ENCODE results near the gene LRRFIP1.

The LRRFIP1 gene

GRCh38 chr2:237642038-237642734, 14.8 kb downstream of the LRRFIP1 start:
- no peak for DNase-seq

DNA sequence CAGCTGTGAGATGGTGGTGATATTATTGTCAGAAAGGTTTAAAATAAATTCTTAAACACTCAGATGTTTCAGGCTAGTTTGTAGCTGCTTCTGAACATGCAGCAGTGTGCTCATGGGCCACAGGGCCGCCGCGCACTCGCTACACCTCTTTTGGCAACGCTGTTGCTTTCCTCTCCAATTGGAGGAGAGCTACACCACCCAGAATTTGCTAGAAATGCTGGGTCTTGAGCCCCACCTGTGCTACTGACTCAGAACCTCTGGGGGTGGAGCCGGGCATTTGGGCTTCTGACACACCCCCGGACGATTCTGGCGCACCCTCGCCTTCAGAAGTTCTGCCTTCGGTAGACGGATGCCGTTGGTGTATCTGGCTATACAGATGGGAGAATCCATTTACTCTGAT, 15.7 kb downstream of the LRRFIP1 start:
- no peak for DNase-seq

DNA sequence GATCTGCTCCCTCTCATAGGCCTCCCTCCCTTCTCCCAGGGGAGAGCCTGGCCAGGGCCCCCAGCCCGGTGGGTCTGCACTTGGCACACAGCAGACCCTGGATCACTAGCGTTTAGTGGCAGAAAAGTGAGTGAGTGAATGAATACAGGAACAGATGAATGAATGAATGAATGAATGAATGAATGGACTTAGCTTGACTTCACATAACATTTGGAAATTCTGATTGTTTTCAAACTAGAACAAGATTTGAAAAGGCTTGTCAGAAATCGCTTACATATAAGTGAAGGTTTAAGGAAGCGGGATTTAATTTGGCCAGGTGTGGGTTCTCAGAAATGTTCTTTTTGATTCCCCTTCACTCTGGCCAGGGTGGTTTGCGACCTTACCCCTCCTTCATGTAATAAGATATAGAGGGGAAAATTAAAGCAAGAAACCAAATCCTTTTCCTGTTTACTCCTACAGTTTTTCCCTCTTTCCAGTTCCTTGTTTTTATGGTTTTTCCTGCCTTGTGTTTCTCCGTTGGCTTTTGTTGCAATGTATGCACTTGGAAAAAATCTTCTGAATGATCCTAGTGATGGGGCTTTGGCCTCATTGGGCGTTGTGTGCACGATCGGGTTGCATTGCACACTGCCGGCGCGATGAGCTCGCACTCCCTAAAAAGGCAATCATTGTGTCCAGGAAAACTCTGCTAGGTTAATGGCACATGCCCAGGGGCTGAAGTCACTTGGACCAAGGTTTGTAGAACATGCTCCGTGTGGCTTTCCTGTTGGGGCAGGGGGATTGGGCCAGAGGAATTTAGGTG, 16.4 kb downstream of the LRRFIP1 start:
- no peak for DNase-seq

DNA sequence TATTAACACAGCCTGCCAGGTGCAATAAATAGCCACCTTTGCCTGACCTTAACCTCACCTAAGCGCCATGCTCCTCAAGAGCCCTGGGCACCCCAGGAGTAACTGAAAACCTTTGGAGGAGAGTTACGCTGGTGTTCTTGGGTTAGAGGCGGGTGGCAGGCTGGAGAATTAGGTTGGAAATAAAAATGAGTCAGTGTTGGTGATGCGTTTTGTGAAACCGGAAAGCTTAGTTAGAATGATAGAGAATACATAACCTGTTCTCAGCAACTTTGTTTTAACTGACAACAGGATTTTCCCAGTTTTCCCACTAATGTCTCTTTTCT, 17.0 kb downstream of the LRRFIP1 start:
- no peak for DNase-seq

DNA sequence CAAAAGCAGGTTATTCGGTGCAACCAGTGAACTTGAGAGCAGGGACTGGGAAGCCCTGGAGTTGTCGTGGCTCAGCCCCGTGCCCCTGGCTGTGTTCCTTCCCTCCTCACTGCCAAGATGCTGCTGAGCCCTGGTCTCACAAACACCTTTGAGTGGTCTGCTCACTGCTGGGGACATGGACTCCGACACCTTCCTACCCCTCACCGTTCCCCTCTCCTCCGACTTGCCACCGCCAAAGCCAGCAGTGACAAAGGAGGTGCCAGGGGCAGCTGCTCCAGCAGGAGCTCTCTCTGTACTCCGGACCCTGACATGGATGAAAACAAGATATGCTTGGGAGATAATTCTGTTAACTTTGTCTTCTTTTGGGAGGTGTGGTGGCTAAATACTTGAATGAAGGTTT, 17.9 kb downstream of the LRRFIP1 start:
- DNase-seq: no peak

DNA sequence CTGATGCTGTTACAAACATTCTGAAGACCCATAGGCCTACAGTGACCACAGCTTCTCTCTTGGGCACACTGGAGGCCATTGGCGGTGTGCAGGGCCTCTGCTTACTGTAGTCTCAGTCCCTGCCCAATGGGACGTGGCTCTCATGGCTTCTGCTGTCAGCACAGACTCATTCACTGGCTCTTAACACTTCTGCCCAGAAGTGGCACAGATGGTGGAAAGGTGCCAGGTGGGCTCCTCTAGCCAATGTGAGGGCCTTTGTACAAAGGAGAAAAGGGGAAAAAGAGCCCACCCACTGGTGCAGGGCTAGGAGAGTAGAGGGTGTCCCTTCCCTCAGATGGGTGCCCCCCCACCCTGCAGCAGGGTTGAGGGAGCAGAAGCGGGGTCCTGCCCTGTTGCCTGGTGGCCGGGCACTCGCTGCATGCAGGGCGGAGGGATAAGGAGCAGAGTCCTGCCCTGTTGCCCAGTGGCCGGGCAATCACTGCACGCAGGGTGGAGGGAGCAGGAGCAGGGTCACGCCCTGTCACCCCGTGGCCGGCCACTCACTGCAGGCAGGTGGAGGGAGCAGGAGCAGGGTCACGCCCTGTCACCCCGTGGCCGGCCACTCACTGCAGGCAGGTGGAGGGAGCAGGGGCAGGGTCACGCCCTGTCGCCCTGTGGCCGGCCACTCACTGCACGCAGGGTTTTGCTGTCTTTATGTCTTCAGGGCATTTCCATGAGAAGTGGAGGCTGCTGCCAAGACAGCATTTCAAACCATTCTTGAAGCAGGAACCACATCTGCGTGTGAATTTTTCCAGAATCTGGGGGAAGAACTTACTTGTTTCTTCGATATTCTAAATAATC, 20.0 kb downstream of the LRRFIP1 start:
- no peak for DNase-seq

DNA sequence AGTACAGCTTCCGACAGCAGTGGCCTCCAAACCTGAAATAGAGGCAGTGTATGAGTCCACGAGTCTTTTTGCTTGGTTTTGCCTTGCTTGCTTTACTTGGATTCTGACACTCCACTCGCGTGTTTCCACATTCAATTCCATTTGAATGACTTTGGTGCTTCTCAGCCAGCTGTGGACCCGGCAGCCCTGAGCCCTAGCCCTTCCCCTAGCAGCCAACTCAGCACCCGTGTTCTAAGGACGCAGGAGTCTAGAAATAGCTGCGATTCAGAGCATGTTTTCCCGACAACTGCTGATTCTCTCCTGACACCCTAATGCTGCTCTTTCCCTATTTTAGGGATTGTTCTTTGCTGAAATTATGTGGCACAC, 20.6 kb downstream of the LRRFIP1 start:
- DNase-seq: no peak

DNA sequence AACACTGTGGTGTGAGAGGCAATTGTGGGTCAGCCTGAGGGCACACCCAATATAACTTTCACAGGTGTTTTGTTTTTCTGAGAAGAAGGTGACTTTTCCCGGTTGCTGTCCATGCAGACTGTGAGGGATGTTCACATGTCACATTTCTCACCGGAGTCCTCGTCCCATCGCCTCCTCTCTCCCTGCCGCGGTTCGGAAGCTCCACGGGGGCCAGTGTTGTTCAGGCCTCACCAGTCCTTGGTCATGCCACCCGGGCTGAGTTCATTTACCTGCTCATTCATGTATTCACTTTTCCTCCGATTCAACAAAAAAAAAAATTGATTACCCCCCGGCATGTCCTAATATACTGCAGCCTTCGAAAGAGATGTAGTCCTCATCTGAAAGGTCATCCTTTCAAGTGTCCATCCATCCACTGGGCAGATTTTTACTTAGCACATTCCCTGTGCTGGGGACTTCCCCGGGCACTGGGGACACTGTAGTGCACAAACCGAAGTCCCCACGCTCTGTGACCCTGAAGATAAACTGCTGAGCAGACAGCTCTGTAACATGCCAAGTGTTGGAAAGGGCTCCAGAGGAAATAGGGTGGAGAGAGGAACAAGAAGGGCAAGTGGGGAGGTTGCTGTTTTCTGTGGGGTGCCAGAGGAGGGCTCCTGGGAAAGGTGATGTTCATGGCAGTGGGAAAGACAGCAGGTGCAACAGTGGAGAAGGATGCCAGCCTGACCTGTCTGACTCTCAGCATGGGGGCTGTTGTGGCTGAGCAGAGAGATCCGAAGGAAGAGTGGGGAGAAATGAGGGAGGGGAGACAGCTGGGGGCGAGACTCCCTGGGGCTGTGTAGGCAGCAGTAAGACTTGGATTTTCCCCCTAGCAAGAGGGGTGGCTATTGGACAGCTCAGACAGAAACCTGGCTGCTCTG, 22.4 kb downstream of the LRRFIP1 start:
- no peak for DNase-seq

DNA sequence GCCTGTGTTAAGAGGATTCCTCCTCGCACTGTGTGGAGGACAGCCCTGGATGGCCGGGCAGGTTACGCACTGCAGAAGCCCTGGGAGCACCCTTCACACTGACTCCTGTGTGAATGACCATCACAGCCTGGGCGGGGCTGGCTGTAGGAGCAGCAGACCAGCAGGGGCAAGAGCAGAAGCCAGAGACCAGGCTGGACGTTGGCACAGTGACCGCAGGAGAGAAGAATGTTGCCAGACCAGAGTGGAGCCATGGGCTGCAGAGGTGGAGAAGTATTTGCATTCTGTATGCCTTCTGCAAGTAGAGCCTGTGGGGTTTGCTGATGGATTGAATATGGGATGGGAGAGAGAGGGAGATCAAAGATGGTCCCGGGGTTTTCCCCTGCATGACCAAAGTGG, 23.1 kb downstream of the LRRFIP1 start:
- no peak for DNase-seq

GRCh38 chr2:237651761-237652160, 24.4 kb downstream of the LRRFIP1 start:
- DNase-seq: no peak

DNA sequence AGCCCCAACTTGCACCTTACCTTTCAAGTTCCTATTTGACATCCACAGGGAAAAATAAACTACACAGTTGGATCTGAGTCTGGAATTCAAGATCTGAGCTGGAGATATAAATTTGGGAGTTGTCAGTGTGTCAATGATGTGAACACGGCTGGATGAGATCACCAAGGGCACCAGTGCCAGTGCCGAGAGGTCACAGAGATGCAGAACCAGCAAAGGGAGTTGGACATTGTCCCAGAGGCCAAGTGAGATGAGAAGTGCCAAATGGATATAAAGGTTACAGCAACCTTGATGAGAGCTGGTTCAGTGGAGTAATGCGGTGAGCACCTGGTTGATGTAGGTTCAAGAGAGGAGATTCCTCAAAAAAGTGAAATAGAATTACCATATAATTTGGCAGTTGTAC, 24.8 kb downstream of the LRRFIP1 start:
- DNase-seq: no peak

DNA sequence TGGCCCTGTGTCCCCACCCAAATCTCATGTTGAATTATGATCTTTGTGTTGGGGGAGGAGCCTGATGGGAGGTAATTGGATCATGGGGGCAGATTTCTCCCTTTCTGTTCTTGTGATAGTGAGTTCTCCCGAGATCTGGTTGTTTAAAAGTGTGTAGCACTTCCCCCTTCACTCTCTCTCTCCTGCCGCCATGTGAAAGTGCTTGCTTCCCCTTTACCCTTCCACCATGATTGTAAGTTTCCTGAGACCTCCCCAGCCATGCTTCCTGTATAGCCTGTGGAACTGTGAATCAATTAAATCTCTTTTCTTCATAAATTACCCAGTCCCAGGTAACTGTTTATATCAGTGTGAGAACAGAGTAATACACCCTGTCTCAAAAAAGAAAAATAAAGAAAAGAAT, 25.5 kb downstream of the LRRFIP1 start:
- no peak for DNase-seq

DNA sequence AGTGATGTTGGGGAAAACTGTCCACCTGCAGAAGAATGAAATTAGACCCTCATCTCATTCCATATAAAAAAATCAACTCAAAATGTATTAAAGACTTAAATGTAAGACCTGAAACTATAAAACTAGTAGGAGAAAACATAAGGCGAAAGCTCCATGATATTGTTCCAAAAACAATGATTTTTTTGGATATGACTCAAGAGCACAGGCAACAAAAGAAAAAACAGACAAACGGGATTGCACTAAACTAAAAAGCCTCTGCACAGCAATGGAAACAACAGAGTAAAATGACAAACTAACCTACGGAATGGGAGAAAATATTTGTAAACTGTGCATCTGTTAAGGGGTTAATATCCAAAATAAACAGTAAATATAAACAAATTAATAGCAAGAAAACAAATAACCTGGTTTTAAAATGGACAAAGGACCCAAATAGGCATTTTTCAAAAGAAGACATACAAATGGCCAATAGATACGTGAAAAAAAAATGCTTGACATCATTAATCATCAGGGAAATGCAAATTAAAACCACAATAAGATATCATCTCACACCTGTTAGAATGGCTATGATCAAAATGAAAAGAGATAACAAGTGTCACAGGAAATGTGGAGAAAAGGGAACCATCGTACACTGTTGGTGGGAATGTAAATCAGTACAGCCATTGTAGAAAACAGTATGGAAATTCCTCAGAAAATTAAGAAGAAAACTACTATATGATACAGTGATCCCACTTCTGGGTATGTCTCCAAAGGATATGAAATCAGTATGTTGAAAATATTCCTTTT, 26.6 kb downstream of the LRRFIP1 start:
- no peak for DNase-seq

- DNase-seq: no peak
These were observed 29.7 kb downstream of the LRRFIP1 start for GRCh38 chr2:237657063-237657462.

GRCh38 chr2:237660381-237660900, 33.1 kb downstream of the LRRFIP1 start:
- no peak for DNase-seq

DNA sequence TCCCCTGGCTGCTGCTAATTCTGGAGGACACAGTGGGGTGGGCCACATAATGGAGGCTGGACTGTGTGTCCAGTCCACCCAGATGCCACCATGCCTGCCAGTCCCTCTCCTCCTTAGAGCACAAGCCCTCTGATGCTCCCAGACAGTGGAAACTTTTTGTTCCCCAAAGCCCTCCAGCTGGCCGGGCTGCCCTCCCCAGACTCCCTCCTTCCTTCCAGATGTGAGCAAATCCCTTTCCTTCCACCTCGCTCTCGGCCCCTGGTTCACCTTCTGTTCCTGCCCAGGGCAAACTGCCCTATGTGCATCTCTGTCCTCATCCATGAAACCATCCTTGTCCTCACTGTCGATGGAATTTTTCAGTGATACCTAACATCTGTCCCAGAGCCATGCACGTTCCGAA, 33.9 kb downstream of the LRRFIP1 start:
- no peak for DNase-seq

DNA sequence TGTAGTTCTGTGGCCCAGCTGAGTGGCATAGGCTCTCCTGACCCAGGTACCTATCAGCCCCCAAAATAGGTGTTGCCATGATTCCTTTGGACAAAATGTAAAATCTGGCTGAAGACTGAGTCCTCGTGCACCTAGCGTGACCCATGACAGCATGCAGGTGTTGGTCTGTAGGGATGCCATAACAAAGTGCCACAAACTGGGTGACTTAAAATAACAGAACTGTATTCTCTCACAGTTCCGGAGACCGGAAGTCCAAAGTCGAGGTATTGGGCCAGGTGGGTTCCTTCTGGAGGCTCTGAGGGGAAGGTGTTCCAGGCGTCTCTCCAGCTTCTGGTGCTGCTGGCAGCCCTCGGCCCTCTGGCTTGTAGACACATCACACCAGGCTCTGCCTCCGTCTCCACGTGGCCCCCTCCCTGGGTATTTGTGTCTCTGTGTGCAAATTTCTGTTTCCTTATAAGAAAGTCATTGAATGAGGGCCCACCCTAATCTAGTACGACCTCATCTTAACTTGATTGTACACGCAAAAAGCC, 34.5 kb downstream of the LRRFIP1 start:
- DNase-seq: no peak

GRCh38 chr2:237662671-237663093, 35.3 kb downstream of the LRRFIP1 start:
- DNase-seq: peak; percentile 80

GRCh38 chr2:237663517-237664110, 36.2 kb downstream of the LRRFIP1 start:
- DNase-seq: no peak

DNA sequence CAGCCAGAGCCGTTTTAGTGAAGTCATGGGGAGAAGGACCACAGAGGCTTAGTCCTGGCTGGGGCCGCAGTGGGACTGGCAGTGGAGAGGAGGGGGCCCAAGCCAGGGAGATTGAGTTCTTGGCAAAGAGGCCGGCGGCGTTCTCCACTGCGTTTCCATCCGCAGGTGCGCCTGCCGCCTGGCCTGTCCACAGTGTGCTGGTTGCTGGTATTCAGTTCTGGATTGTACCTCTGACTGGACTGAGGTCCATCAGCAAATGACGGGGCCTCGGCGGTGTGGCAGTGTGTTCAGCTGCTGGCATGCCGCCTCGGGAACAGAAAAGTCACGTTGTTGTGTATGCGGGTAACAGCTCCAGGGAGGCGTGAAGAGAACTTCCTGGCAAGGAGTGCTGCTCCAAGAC, 36.8 kb downstream of the LRRFIP1 start:
- DNase-seq: no peak

DNA sequence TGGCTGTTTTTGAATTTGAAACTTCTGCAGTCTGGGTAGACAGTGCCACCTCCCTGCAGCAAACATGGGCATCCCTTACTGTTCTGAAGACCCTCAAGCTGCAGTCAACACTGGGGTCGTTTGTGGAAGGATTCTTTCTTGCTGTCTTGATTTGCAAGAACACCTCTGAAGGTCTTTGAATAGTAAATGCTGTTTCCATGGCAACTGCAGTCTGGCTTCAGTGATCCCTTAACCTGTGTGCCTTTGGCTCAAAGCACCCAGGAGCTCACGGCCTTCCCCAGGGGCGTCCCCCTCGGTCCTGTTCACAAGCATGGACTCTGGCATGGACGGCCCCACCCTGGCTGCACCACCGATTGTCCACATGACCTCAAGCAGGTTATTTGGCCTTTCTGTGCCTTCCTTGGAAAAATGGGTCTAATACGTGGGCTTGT, 38.3 kb downstream of the LRRFIP1 start:
- DNase-seq: peak; percentile 27
